PC-3 (cell line): ENCODE data around the gene MS4A8. TPM values are rescaled to one million over a fixed set of nuclear protein-coding genes. Genes with fewer than 3 reads are reported as not detected.
"Not testable (repeated sequence)": the region's sequence is repeated elsewhere in the genome, so short reads cannot be mapped to it uniquely, and the experiment has no call there.

Experiments
- ATAC-seq: fragments of 200-7000 bp; cut with Tn5 transposase; 2 replicates; pipeline ENCODE4 v1.9.1; 2020; ENCODE audit warnings: mild to moderate bottlenecking, moderate library complexity
- BruUV-seq: library from RNA; stranded (reverse); fragments of 400-500 nt; replicated peaks from 2 replicates; lab custom pipeline; 2021; lab: Mats Ljungman, UMichigan
- CTCF ChIA-PET: fragments of 300-600 bp; sonication (Branson Sonifier 250); formaldehyde crosslinking; loops from one replicate; lab custom pipeline; 2022; ENCODE audit warnings: antibody characterized with exemption; lab: Charles Lee
- POLR2A ChIA-PET: fragments of 300-600 bp; sonication (Branson Sonifier 250); formaldehyde crosslinking; loops from one replicate; lab custom pipeline; 2022; ENCODE audit warnings: antibody characterized with exemption; ENCODE audit not compliant: unreplicated experiment; lab: Charles Lee
- DNase-seq: peaks from one replicate; pipeline ENCODE4 v3.0.0-alpha.2; 2015
- H2AFZ ChIP-seq: fragments of 300-600 bp; sonication (generic); 2 replicates; pipeline ENCODE4 v1.6.0; 2016; ENCODE audit warnings: antibody characterized with exemption, low read length
- H3F3A ChIP-seq: fragments of 300-600 bp; sonication (generic); one replicate; pipeline ENCODE4 v1.6.0; 2017; ENCODE audit warnings: antibody characterized with exemption, low read length, control low read depth, mild to moderate bottlenecking; ENCODE audit not compliant: unreplicated experiment
- H3K27ac ChIP-seq: fragments of 300-600 bp; sonication (generic); 2 replicates; pipeline ENCODE4 v1.5.1; 2016; ENCODE audit warnings: mild to moderate bottlenecking, low read length
- H3K27me3 ChIP-seq: fragments of 300-600 bp; sonication (generic); 2 replicates; pipeline ENCODE4 v1.6.1; 2016; ENCODE audit warnings: low read length, mixed read lengths
- H3K36me3 ChIP-seq: fragments of 300-600 bp; sonication (generic); 2 replicates; pipeline ENCODE4 v1.6.1; 2016; ENCODE audit warnings: low read depth, mixed run types, low read length, mixed read lengths
- H3K4me1 ChIP-seq: fragments of 300-600 bp; sonication (generic); 2 replicates; pipeline ENCODE4 v1.5.1; 2016; ENCODE audit warnings: low read length; ENCODE audit not compliant: insufficient read depth
- H3K4me2 ChIP-seq: fragments of 300-600 bp; sonication (generic); 2 replicates; pipeline ENCODE4 v1.6.0; 2016; ENCODE audit warnings: low read length
- H3K4me3 ChIP-seq: fragments of 300-600 bp; sonication (generic); 2 replicates; pipeline ENCODE4 v1.5.1; 2016; ENCODE audit warnings: mild to moderate bottlenecking, low read length, mixed read lengths
- H3K79me2 ChIP-seq: fragments of 300-600 bp; sonication (generic); 2 replicates; pipeline ENCODE4 v1.6.1; 2017; ENCODE audit warnings: low read length, mixed read lengths
- H3K9ac ChIP-seq: fragments of 300-600 bp; sonication (generic); 2 replicates; pipeline ENCODE4 v1.6.0; 2016; ENCODE audit warnings: mild to moderate bottlenecking, low read length
- H3K9me2 ChIP-seq: fragments of 300-600 bp; sonication (generic); replicated peaks from 2 replicates; pipeline ENCODE4 v1.6.1; 2016; ENCODE audit warnings: mixed run types, low read length, mixed read lengths
- H3K9me3 ChIP-seq: fragments of 300-600 bp; sonication (generic); 2 replicates; pipeline ENCODE4 v1.6.1; 2016; ENCODE audit warnings: low read length, mixed read lengths
- H4K20me1 ChIP-seq: fragments of 300-600 bp; sonication (generic); 2 replicates; pipeline ENCODE4 v1.6.1; 2016; ENCODE audit warnings: low read length, mixed read lengths
- CTCF ChIP-seq: fragments of 300-600 bp; sonication (generic); conservative IDR thresholded peaks from 2 replicates; pipeline ENCODE4 v1.5.1; 2017; ENCODE audit warnings: antibody characterized with exemption, low read depth, mild to moderate bottlenecking, low read length
- EZH2 ChIP-seq: fragments of 300-600 bp; sonication (generic); IDR thresholded peaks from one replicate; pipeline ENCODE4 v1.6.1; 2017; ENCODE audit warnings: antibody characterized with exemption, mild to moderate bottlenecking, low read length; ENCODE audit not compliant: unreplicated experiment
- EZH2phosphoT487 ChIP-seq: fragments of 300-600 bp; sonication (generic); IDR thresholded peaks from 2 replicates; pipeline ENCODE4 v1.6.1; 2018; ENCODE audit warnings: mild to moderate bottlenecking, antibody characterized with exemption, low read length, borderline replicate concordance
- intact Hi-C: fragments of 100-400 bp; cut with micrococcal nuclease; formaldehyde crosslinking; loops from 2 replicates; pipeline ENCODE4 v1.9.0; 2023
- total RNA-seq: library from RNA; depleted of rRNA; stranded (reverse); fragments of >200 nt; gene quantifications from 2 replicates; pipeline ENCODE4 v1.2.3, GENCODE V29; 2014

The MS4A8 gene
- total RNA-seq, 1 experiment from 2014 or later, result not detected

DNA sequence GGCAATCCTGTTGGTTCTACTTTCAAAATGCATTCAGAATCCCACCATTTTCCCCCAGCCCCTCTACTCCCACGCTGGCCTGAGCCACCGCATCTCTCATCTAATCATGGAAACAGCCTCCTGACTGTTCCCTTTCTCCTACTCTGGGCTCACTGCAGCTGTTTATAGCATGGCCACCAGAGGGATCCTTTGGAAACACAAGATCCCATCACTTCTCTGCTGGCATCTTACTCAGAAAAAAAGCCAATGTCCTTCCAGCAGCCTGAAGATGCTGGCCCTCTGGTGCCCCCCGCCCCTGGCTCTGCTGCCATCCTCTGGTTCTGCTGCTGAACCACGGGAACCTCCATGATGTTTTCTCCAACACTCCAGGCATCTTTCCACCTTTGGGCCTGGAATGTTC is 11.1 kb downstream of the MS4A8 start:
- no peak overlapping the region for H3K27ac ChIP-seq
- H3F3A ChIP-seq, result no peaks in the 10 kb centered on the region
- intact Hi-C loops, result no loop called here
- peak; percentile 54 for ATAC-seq
- H3K4me2 ChIP-seq, result no peak overlapping the region
- peak; percentile 37 for DNase-seq
- H4K20me1 ChIP-seq, result no peaks in the 10 kb centered on the region
- TF ChIP-seq EZH2phosphoT487 (no peak), CTCF (peak; percentile 55)
- no peaks in the 10 kb centered on the region for H3K9me3 ChIP-seq
- BruUV-seq, result no TSS peak
- no peaks in the 10 kb centered on the region for H3K79me2 ChIP-seq
- H3K36me3 ChIP-seq, result no peaks in the 10 kb centered on the region
- H2AFZ ChIP-seq, result no peak overlapping the region
- CTCF ChIA-PET, result interaction anchor here (0.5 kb wide), 1 partner anchor 11 kb away, joined by 5 read pairs; no protein-coding TSS in a partner anchor
- no peaks in the 10 kb centered on the region for H3K9me2 ChIP-seq
- no peak overlapping the region for H3K4me3 ChIP-seq
- H3K27me3 ChIP-seq, result peaks cover 70% of the 10 kb centered on the region
- POLR2A ChIA-PET, result no interaction called here
- H3K9ac ChIP-seq, result no peak overlapping the region
- no peaks in the 10 kb centered on the region for H3K4me1 ChIP-seq

GRCh38 chr11:60711276-60711675 is 11.9 kb downstream of the MS4A8 start:
- H3K4me1 ChIP-seq, result no peaks in the 10 kb centered on the region
- no peaks in the 10 kb centered on the region for H4K20me1 ChIP-seq
- no TSS peak for BruUV-seq
- H3K36me3 ChIP-seq, result no peaks in the 10 kb centered on the region
- H3K79me2 ChIP-seq, result no peaks in the 10 kb centered on the region
- no peak overlapping the region for H3K4me2 ChIP-seq
- H3F3A ChIP-seq, result no peaks in the 10 kb centered on the region
- no peaks in the 10 kb centered on the region for H3K9me3 ChIP-seq
- no peak for DNase-seq
- TF ChIP-seq EZH2 (no peak), CTCF (no peak), EZH2phosphoT487 (no peak)
- H3K27me3 ChIP-seq, result peaks cover 73% of the 10 kb centered on the region
- H3K9me2 ChIP-seq, result no peaks in the 10 kb centered on the region
- H3K4me3 ChIP-seq, result no peak overlapping the region
- intact Hi-C loops, result no loop called here
- ATAC-seq, result no peak
- ChIA-PET CTCF (no interaction called here), POLR2A (no interaction called here)
- H2AFZ ChIP-seq, result no peak overlapping the region
- no peak overlapping the region for H3K9ac ChIP-seq
- H3K27ac ChIP-seq, result no peak overlapping the region

- BruUV-seq, ATAC-seq, H3K36me3 ChIP-seq, H3K4me2 ChIP-seq, H3K9me2 ChIP-seq, H3K27ac ChIP-seq, H4K20me1 ChIP-seq, H3K79me2 ChIP-seq, POLR2A ChIA-PET, DNase-seq, intact Hi-C loops, H3K4me1 ChIP-seq, H2AFZ ChIP-seq, H3K9me3 ChIP-seq, CTCF ChIA-PET, H3K4me3 ChIP-seq, H3F3A ChIP-seq, H3K9ac ChIP-seq: not testable (repeated sequence)
- peaks cover 81% of the 10 kb centered on the region for H3K27me3 ChIP-seq
Observed at GRCh38 chr11:60713423-60713822, 14.0 kb downstream of the MS4A8 start.
